OCI-LY1 (cell line): Measurements from ENCODE around the gene TAF3.

ENCODE experiments used
- CTCF ChIP-seq: fragments of 200-600 bp; sonication (generic), shearing (Covaris generic); IDR thresholded peaks from 2 replicates; pipeline ENCODE4 v1.5.1; 2017; ENCODE audit warnings: mild to moderate bottlenecking, antibody characterized with exemption, low read length, moderate library complexity, mixed read lengths
- EZH2 ChIP-seq: fragments of 200-600 bp; sonication (generic), shearing (Covaris generic); IDR thresholded peaks from 2 replicates; pipeline ENCODE4 v1.8.0; 2017; ENCODE audit warnings: borderline replicate concordance, mixed run types, mild to moderate bottlenecking, antibody characterized with exemption, low read length, moderate library complexity, mixed read lengths

DNA sequence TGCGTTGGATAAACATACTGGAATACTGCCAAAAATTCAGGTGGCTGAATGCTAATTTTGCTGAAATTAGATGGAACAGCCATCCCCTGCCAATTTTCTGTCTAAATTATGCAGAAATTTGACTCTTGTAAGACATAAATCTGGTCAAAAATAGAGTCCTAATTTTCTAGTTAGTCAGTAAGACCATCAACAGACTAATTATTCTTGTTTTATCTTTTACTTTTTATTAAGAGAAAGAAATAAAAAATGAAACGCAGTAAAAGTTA, 125.8 kb downstream of the TAF3 start:
- no peak for TF ChIP-seq CTCF
- no peak for TF ChIP-seq EZH2
